ENCODE data around the gene SMOC1. TPM values are rescaled to one million over a fixed set of nuclear protein-coding genes. Genes with fewer than 3 reads are reported as not detected.
A peak's percentile ranks its signal among the peaks of the same experiment; 100 is the strongest.

SMOC1 gene
- total RNA-seq, 1 donor from 2014 or later: 0.49 TPM

GRCh38 chr14:69873877-69874780 is 5.1 kb upstream of the SMOC1 start:
- no peaks in the 10 kb centered on the region for H3K9me3 Mint-ChIP-seq (ENCODE audit: unreplicated experiment)
- H3K27ac Mint-ChIP-seq (ENCODE audit: unreplicated experiment): no peak overlapping the region
- peaks cover 1% of the 10 kb centered on the region for H3K27me3 Mint-ChIP-seq (ENCODE audit: unreplicated experiment)
- DNase-seq: no peak
- no peaks in the 10 kb centered on the region for H3K4me1 Mint-ChIP-seq (ENCODE audit: low read depth, unreplicated experiment)
- TF ChIP-seq CTCF (IDR thresholded peaks at IDR 0.05; ENCODE audit: partially characterized antibody, unreplicated experiment): no peak
- H3K36me3 Mint-ChIP-seq (ENCODE audit: unreplicated experiment): no peaks in the 10 kb centered on the region
- no peak overlapping the region for H3K4me3 Mint-ChIP-seq (ENCODE audit: unreplicated experiment)

- Mint-ChIP-seq H3K27ac (ENCODE audit: unreplicated experiment) (no peak overlapping the region), H3K36me3 (ENCODE audit: unreplicated experiment) (no peaks in the 10 kb centered on the region), H3K4me1 (ENCODE audit: low read depth, unreplicated experiment) (peaks cover 4% of the 10 kb centered on the region), H3K4me3 (ENCODE audit: unreplicated experiment) (no peak overlapping the region), H3K27me3 (ENCODE audit: unreplicated experiment) (peaks cover 4% of the 10 kb centered on the region), H3K9me3 (ENCODE audit: unreplicated experiment) (no peaks in the 10 kb centered on the region)
- TF ChIP-seq CTCF (IDR thresholded peaks at IDR 0.05; ENCODE audit: partially characterized antibody, unreplicated experiment): no peak
- DNase-seq: no peak
Measured at GRCh38 chr14:69876221-69876847, 2.9 kb upstream of the SMOC1 start.

GRCh38 chr14:69876848-69877306 is 2.3 kb upstream of the SMOC1 start:
- H3K27ac Mint-ChIP-seq (ENCODE audit: unreplicated experiment): no peak overlapping the region
- peaks cover 6% of the 10 kb centered on the region for H3K27me3 Mint-ChIP-seq (ENCODE audit: unreplicated experiment)
- H3K9me3 Mint-ChIP-seq (ENCODE audit: unreplicated experiment): no peaks in the 10 kb centered on the region
- DNase-seq: no peak
- no peak overlapping the region for H3K4me3 Mint-ChIP-seq (ENCODE audit: unreplicated experiment)
- no peak for TF ChIP-seq CTCF (IDR thresholded peaks at IDR 0.05; ENCODE audit: partially characterized antibody, unreplicated experiment)
- H3K4me1 Mint-ChIP-seq (ENCODE audit: low read depth, unreplicated experiment): peaks cover 9% of the 10 kb centered on the region
- no peaks in the 10 kb centered on the region for H3K36me3 Mint-ChIP-seq (ENCODE audit: unreplicated experiment)

GRCh38 chr14:69877492-69877891 is 1.7 kb upstream of the SMOC1 start:
- no peak overlapping the region for H3K4me3 Mint-ChIP-seq (ENCODE audit: unreplicated experiment)
- H3K36me3 Mint-ChIP-seq (ENCODE audit: unreplicated experiment): no peaks in the 10 kb centered on the region
- DNase-seq: no peak
- H3K4me1 Mint-ChIP-seq (ENCODE audit: low read depth, unreplicated experiment): peaks cover 15% of the 10 kb centered on the region
- peaks cover 6% of the 10 kb centered on the region for H3K27me3 Mint-ChIP-seq (ENCODE audit: unreplicated experiment)
- no peaks in the 10 kb centered on the region for H3K9me3 Mint-ChIP-seq (ENCODE audit: unreplicated experiment)
- TF ChIP-seq CTCF (IDR thresholded peaks at IDR 0.05; ENCODE audit: partially characterized antibody, unreplicated experiment): peak; percentile 74
- H3K27ac Mint-ChIP-seq (ENCODE audit: unreplicated experiment): no peak overlapping the region

GRCh38 chr14:69878251-69878650 is 965 bp upstream of the SMOC1 start:
- H3K36me3 Mint-ChIP-seq (ENCODE audit: unreplicated experiment): no peaks in the 10 kb centered on the region
- peaks cover 15% of the 10 kb centered on the region for H3K4me1 Mint-ChIP-seq (ENCODE audit: low read depth, unreplicated experiment)
- DNase-seq: no peak
- no peak overlapping the region for H3K27ac Mint-ChIP-seq (ENCODE audit: unreplicated experiment)
- no peaks in the 10 kb centered on the region for H3K9me3 Mint-ChIP-seq (ENCODE audit: unreplicated experiment)
- no peak for TF ChIP-seq CTCF (IDR thresholded peaks at IDR 0.05; ENCODE audit: partially characterized antibody, unreplicated experiment)
- H3K4me3 Mint-ChIP-seq (ENCODE audit: unreplicated experiment): no peak overlapping the region
- H3K27me3 Mint-ChIP-seq (ENCODE audit: unreplicated experiment): peaks cover 6% of the 10 kb centered on the region
